ENCODE results near the gene DOCK3.
"Not testable (repeated sequence)": the region's sequence is repeated elsewhere in the genome, so short reads cannot be mapped to it uniquely, and the experiment has no call there.

DOCK3 gene

DNA sequence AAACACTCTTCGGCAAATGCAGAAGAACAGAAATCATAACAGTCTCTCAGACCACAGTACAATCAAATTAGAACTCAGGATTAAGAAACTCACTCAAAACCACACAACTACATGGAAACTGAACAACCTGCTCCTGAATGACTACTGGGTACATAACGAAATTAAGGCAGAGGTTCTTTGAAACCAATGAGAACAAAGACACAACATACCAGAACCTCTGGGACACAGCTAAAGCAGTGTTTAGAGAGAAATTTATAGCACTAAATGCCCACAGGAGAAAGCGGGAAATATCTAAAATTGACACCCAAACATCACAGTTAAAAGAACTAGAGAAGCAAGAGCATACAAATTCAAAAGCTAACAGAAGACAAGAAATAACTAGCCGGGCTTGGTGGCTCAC is 589.4 kb downstream of the DOCK3 start:
- DNase-seq, result not testable (repeated sequence)

- no peak for DNase-seq
Measured at GRCh38 chr3:51268132-51268531, 593.4 kb downstream of the DOCK3 start.

DNA sequence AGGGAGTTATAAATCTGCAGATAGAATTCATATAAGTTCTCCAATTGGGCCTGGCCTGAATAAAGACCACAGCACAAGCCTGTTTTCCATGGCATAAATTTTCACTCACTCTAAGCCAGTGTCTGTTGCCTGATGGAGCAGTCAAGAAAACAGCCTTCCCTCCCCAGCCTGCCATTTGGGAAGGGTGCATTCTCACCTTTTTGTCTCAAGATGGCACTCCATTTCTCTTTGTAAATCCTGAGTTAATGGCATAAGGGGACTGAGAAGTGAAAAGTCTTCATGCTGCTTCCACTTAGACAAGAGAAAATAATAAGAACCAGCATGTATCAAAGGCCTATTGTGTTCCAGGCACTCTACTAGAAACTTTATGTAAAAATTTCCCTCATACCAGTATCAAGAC is 594.7 kb downstream of the DOCK3 start:
- DNase-seq, result no peak

- DNase-seq, result no peak
Measured at GRCh38 chr3:51270559-51270958, 595.8 kb downstream of the DOCK3 start.

- no peak for DNase-seq
Measured at GRCh38 chr3:51271172-51271571, 596.4 kb downstream of the DOCK3 start.

DNA sequence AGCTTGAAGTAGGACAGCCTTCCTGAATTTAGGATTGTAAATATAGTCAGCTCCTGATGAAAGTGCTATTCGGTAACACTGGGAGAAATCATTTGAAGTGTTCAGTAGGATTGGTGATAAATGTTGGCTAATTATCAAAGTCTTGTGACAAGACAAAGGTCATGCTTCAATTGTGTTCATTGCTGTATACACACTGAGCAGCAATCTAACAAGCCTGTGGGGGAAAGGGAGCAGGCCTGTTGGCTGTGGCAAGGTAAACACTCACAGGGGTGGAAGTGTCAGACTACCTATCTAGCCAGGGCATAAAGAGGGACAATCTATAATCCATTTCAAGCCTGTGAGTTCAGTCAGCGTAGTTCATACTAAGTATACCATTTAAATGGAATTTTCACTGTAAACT is 599.3 kb downstream of the DOCK3 start:
- DNase-seq, result no peak

DNA sequence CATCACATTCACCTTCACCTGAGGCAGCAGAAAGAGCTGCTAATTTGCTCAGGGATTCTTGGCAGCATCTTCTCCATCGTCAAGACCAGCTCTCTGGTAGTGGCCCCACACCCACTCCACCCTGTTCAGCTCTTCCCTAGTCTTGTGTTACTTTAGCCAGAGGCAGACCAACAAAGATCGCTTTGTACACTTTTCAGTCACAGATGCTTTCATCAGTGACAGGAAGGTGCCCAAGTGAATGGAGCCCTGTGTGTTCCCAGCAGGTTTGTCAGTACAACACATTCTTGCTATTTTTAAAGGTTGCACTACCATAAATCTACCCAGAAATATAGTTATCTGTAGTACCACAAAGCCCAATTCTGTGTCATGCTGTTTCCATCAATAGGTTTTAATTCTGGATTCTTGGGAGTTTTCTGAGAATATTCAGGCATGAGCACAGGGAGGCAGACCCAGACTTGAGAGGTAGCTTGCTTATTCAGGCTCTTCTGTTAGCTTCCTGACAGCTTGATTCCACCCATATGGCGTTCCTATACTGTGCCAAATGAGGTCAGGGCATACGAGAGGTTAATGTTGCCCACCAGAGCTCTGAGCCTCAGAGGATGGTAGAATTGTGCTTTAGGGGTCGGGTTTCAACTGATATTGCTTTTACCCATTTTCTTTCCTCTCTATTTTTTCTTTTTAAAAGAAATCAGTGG is 600.5 kb downstream of the DOCK3 start:
- DNase-seq, result no peak

GRCh38 chr3:51276046-51276445 is 601.3 kb downstream of the DOCK3 start:
- DNase-seq, result no peak

DNA sequence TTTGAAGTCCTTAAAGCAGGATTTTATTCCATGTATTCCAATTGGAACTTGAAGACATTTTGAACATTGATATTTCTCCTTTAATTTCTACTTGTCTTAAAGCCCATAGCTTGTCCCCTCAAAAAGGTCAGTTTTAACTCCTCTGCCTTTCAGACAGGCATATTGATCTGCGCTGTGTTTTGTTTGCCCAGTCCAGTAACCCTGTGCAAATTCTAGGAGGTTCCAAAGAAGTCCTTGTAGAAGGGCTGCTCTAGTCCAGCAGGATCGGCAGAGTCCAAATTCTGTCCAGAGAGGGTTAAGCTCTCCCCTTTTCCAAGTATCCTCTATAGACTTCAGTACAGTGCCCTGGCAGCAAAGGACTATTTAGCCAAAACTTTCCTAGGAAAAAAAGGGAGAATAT is 604.7 kb downstream of the DOCK3 start:
- DNase-seq, result no peak

DNA sequence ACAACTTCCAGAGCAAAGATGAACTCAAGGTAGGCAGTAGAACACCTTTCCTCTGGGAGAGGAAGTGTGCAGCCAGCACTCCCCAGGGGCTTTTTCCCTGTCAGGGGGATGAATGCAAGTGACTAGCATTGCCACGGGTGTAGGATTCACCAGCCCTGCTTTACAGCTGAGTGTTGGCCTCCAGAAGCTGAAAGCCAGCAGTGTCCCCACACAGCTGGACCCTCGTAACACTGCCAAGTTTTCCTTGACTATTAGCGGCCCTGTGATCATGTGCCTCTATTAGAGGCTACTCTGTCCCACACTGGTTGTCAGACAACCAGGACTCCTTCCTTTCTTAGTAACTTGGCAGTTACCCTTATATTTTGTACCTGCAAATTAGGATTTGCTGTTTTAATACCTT is 605.4 kb downstream of the DOCK3 start:
- DNase-seq, result no peak

- DNase-seq, result no peak
Measured at GRCh38 chr3:51282931-51283330, 608.2 kb downstream of the DOCK3 start.

DNA sequence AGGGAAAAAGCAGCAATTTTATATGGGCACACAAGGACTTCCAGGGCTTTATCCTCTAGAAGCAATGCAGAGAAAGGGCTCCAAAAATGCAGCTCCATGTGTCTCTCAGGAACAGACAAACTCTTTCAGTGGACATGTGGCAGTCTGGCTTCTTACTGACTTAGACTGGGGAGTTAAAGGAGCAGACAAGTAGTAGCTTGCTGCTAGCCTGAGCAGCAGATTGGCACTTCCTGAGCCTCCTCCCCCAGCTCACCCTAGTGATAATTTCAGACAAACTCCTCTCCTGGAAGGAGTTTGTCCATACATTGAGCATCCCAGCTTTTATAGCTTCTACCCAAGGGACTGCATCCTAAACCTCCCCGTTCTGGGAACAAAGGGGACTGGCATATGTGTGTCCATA is 608.7 kb downstream of the DOCK3 start:
- DNase-seq, result no peak

DNA sequence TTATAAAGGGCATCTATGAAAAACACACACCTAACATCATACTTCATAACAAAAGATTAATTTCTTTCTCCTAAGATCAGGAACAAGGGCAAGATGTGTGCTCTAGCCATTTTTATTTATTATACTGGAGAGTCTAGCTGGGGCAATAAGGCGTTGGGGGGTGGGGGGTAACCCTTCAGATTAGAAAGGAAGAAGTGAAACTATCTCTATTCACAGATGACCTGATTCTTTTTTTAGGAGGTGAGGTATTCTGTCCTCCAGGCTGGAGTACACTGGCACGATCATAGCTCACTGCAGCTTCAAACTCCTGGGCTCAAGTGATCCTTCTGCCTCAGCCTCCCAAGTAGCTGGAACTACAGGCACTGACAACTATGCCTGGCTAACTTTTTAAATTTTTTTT is 620.9 kb downstream of the DOCK3 start:
- DNase-seq, result no peak

DNA sequence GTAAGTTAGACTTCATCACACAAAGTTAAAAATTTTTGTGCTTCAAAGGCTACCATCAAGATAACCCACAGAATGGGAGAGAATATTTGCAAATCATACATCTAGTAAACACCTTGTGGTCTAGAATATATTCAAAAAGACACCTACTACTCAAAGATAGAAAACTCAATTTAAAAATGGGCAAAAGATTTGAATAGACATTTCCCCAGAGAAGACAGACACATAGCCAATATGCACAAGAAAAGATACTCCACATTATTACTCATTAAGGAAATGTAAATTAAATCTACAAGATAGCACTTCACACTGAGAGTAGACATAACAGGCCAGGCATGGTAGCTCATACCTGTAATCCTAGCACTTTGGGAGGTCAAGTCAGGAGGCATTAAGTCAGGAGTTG is 622.6 kb downstream of the DOCK3 start:
- no peak for DNase-seq

DNA sequence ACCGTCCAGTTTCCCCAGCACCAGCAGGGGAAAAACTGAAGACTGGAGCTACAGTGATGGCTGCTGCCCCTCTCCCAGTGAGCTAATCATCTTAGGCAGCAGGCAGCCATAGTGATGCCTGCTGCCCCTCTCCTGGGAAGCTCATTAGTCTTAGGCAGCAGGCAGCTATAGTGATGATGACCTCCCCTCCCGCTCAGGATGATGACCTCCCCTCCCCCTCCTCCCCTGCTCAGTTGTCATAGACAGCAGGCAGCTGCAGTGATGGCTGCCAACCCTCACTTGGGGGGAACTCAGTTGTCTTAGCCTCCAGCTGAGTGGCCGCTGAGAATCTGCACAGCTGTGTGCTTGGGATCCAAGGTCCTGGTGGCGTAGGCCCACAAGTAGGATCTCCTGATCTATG is 629.5 kb downstream of the DOCK3 start:
- no peak for DNase-seq

GRCh38 chr3:51306093-51306492 is 631.4 kb downstream of the DOCK3 start:
- no peak for DNase-seq

DNA sequence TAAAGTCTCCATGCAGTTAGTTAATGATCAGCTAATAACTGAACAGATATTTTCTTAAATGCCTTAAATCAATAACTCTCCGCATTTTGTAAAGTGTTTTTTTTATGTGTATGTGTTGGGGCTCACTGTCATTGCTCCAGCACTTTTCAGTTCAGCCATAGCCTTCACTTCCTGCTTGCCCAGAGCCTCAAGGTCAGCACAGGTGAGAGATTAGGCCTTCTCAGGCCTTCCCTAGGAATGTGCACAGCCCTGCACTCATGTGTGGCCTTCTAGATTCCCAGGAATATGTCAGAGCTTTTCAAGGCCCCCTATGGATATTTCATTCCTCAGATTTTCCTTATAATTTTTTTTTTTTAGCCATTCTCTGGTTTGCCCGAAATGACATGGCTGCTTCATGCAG is 632.7 kb downstream of the DOCK3 start:
- DNase-seq, result no peak

DNA sequence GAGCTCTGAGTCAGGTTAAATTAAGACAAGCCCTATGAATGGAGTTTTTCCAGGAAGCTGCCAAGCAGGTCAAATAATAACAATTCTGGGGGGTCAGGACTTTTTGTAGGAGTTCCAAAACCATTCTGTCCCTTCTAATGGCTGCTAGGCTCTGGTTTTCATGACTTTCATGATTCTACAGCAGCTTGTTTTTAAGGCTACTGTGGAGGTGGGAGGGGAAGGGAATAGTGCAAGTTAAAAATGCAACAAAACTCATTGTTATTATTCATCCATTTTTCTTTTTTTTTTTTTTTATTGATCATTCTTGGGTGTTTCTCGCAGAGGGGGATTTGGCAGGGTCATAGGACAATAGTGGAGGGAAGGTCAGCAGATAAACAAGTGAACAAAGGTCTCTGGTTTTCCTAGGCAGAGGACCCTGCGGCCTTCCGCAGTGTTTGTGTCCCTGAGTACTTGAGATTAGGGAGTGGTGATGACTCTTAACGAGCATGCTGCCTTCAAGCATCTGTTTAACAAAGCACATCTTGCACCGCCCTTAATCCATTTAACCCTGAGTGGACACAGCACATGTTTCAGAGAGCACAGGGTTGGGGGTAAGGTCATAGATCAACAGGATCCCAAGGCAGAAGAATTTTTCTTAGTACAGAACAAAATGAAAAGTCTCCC is 633.3 kb downstream of the DOCK3 start:
- DNase-seq, result not testable (repeated sequence)

DNA sequence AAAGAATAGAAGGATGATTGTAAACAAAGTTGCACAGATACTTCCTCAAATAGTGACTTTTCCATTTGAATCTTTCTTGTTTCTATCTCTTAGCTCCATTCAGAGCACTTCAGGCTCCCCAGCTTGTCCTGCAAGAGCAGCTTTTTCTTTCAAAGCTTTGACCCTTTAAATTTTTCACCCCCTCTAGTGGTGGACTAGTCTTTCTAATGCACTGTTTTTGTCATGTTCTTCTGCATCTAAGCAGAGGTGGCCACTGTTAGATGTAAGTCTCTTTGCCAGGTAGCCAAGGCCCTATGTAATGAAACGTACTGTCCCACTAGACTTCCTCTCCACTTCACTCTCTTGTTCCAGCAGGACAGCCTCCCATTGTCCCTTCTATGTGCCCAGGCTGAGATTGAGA is 636.3 kb downstream of the DOCK3 start:
- no peak for DNase-seq

DNA sequence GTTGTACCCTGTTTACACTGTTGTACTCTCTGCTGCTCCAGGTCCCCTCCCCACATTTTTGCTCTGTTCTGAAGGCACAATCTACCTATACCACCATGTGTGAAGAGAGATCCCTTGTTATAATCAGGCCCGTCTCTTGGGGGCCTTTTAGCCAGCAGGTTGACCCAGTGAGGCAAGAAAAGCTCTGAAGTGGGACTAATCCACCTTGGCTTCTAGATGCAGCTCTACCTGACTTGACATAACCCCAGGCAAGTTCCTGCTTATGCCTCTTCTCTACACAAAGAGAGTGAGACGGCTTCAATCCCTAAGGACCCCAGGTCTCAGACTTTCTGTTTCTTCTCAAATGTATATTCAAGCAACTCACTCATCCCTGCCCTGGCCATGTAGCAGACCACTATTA is 653.5 kb downstream of the DOCK3 start:
- no peak for DNase-seq

GRCh38 chr3:51330046-51330445 is 655.3 kb downstream of the DOCK3 start:
- no peak for DNase-seq

DNA sequence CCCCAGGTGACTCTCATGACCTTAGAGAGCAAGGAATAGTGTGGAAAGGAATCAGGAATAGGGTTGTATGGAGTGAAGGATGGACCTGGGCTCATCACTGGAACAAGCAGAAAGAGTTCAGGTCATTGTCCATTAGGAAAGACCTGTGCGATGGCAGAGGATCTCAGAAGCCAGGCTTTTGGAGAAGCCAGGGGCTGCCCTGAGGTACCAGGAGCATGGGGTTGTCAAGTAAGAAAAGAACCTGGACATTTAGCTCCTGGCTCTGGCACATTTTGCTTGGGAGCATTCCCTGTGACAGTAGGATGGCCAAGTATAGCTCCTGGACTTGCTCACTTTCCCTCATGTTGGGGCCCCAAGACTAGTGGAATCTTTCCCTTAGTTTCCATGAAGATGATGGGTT is 657.4 kb downstream of the DOCK3 start:
- no peak for DNase-seq

DNA sequence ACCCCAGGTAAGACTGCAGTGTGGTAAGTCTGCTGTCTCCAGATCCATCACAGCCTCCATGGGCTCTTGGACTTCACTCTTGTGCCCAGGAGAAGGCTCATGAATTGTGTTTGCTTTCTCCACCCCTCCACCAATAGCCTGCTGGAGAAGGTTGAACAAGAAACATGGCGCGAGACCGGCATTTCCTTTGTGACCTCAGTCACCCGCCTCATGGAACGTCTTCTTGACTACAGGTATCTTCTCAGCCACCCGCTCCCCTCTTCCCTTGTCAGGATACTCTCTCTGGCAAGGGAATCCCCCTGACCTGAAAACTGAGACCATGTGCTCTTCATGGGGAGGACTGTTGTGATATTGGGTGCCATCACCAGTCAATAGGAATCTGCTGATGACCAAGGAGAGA is 658.3 kb downstream of the DOCK3 start:
- DNase-seq, result no peak

DNA sequence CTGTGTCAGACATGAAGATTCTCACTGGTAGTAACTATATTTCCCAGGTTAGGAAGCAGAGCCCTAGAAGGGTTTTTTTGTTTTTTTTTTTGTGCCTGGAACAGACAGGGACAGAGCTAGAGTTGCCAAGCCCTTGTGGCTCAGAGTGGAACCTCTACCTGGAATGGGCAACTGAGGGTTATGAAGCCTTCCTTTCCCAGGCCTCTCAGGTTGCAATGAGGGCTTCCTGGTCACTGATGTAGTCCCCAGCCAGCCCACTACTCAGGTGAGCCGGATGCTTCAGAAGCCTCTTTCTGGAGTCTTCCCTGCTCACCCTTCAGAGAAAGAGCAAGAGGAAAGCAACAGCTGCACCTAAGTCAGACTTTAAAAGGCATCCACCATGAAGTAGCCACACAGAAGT is 661.5 kb downstream of the DOCK3 start:
- no peak for DNase-seq

DNA sequence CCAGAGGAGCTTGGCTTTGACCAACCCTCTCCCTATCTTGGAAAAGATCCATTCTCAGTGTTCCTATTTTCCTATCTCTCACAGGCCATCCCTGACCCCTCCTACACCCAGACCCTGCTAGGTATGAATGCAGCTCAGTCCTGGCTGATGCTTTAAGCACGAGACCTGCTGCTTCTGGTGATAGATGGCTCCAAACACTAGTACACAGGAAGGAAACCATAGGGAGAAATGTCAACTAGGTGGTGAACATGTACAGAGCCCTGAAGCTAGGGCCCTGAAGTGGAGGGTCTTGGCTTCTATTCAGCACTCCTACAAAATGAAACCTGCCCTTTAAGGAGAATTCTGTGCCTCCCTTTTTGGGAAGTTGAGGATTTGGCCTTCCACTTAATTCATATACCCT is 662.9 kb downstream of the DOCK3 start:
- no peak for DNase-seq
